EH (cell line): ENCODE results near the gene RXFP3.
"Not testable (repeated sequence)": the region's sequence is repeated elsewhere in the genome, so short reads cannot be mapped to it uniquely, and the experiment has no call there.

ENCODE experiments used
- DNase-seq: peaks from one replicate; pipeline ENCODE4 v3.0.0-alpha.2; 2015; ENCODE audit warnings: low read depth

Gene RXFP3

DNA sequence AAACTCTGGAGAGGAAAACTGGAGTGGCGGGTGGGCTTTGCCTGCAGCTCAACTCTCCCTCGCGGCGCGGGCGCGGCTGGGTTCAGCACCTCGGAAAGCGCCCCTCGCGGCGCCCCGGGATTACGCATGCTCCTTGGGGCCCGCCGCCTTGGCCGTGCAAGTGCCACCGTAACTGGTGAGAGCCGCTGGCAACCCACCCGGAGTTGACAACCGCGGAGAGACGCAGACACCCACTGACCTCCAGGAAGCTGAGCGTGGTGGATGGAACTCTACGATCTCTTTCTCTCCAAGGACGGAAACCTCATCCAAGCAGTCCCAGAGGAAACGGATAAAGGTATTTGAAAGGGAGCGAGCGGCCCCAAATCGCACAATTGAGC is 194 bp upstream of the RXFP3 start:
- peak; percentile 61 for DNase-seq

- no peak for DNase-seq
These were observed 976 bp downstream of the RXFP3 start for GRCh38 chr5:33937017-33937706.

- DNase-seq: no peak
These were observed 1.7 kb downstream of the RXFP3 start for GRCh38 chr5:33937707-33938506.

DNA sequence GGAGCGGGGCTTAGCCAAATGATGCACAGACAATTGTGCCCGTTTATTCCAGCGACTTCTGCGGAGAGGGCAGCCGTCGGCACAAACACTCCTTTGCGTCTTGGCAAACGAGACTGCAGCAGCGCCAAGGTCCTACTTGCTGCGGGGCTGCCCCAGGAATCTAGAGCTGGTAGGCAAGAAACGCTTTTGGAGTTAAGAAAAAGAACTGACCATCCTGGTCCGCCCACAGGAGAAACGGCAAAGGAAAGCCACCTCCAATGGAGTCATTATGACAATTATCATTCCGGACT is 2.3 kb downstream of the RXFP3 start:
- DNase-seq: no peak

DNA sequence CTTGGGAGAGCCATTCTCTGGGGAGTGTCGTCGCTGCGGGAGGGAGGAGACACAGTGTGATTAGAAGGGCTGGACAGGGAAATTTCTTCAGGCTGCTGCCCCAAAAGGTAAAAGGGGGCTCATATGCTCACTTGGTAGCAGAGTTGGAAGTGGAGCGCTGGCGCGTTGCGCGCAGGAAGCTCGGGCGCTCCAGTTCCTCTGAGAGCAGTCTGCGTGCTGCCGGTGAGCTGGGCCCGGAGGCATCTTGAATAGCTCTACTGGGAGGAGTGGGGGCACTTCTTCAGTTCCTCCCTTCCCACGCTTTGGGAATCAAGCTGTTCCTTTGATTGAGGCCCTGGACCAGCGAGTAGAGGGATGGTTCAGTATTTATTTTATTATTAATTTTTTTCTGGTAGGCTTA is 2.7 kb downstream of the RXFP3 start:
- no peak for DNase-seq

- peak; percentile 12 for DNase-seq
These were observed 3.5 kb downstream of the RXFP3 start for GRCh38 chr5:33939556-33940262.

GRCh38 chr5:33941090-33941489 is 4.9 kb downstream of the RXFP3 start:
- DNase-seq: no peak

DNA sequence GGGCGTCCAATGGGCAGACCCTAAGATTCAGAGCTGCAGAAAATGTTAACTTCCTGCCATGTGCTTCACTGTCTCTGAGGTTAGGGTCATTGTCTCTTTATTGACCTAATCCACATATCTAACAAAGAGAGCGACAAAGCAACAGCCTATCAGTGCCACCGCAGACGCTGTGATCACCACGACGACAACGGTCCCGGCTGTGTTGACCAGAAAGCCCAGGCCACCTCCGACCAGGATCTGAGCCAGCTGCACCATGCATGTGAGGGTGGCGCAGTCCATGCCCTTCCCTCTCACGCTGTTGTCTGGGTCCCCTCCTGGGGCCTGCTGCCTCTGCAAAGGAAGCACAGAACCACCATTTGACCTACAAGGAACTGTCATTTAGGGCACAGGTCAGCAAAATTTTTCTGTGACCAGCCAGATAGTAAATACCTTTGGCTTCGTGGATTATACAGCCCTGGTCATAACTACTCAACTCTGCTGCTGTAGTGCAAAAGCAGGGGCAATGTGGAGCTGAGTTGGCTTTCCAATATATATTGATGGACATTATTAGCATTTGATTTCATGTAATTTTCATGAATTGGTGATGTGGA is 8.5 kb downstream of the RXFP3 start:
- no peak for DNase-seq

DNA sequence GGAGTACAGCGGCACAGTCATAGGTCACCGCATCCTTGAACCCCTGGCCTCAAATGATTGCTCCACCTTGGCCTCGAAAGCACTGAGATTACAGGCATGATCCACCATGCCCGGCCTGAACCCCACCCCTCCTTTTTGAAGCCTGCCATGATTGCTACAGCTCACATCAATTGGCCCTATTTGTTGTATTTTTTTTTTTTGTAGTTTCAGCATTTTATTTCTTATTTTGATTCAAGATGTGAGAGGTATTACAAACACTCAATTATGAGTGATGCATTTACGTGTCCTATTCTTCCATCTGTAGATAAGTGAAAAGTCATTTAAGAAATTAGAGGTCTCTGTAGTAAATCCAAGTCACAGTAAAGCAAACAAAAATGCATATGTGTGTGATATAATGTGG is 16.0 kb downstream of the RXFP3 start:
- not testable (repeated sequence) for DNase-seq

DNA sequence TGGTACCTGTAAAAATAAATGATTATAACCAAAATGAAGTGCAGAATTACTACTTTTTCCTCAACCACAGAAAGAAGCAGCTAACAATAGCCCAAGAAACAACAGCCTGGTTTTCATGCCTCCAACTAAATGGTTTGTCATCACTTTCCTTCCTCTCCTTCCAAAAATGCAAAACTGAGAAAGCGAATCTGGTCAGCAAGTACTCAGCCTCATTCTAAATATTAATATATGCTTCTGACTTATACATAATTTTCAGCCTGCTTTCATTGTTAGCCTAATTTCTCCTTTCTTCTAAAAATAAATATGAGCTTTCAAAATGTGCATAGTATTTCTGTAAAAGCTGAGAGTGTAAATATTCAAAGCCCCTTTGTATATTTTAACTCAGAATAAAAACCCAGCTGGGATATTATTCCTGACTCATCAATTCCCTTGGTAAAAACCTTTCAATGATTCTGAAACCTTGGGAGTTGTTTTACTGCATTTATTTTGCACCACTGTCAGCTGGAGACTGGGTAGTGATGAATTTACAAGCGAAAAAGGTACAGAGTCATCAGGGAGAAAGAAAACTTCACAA is 21.5 kb downstream of the RXFP3 start:
- no peak for DNase-seq

DNA sequence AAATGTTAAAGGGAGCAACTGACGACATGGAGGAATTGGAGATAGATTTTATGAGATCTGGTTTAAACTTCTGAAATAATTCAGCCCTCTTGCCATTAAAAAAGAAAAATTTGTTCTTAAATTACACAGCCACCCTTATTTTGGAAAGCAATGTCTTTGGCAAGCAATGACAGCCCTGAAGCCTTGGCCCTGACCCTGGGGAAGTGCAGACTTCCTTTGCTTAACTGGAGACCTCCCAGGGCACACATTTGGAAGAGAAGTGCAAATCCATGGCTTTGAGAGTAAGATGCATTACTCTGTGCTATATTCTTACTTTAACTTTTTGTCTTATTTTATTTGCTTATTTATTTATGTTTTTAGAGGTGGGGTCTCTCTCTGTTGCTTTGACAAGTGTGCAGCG is 22.0 kb downstream of the RXFP3 start:
- DNase-seq: no peak

- peak; percentile 36 for DNase-seq
These were observed 28.0 kb downstream of the RXFP3 start for GRCh38 chr5:33964132-33964700.

DNA sequence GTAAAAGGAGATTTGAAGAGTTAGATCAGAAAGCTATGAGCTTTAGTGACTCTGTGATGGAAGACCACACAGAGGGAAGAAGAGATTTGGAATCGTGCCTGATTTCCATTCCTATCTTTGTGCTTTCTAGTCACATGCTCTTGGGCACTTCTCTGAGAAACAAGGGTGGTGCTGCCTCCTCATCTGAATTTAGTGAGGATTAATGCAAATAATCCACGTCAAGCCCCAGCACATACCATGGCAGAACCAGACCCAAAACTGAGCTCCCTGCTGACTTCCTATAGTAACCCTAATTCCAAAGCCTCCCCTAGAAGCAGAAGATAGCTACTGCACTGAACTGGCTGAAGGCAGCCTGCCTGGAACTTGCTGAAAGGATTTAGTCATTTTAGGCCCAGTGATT is 30.6 kb downstream of the RXFP3 start:
- DNase-seq: peak; percentile 3

- DNase-seq: no peak
These were observed 32.2 kb downstream of the RXFP3 start for GRCh38 chr5:33968211-33969005.

DNA sequence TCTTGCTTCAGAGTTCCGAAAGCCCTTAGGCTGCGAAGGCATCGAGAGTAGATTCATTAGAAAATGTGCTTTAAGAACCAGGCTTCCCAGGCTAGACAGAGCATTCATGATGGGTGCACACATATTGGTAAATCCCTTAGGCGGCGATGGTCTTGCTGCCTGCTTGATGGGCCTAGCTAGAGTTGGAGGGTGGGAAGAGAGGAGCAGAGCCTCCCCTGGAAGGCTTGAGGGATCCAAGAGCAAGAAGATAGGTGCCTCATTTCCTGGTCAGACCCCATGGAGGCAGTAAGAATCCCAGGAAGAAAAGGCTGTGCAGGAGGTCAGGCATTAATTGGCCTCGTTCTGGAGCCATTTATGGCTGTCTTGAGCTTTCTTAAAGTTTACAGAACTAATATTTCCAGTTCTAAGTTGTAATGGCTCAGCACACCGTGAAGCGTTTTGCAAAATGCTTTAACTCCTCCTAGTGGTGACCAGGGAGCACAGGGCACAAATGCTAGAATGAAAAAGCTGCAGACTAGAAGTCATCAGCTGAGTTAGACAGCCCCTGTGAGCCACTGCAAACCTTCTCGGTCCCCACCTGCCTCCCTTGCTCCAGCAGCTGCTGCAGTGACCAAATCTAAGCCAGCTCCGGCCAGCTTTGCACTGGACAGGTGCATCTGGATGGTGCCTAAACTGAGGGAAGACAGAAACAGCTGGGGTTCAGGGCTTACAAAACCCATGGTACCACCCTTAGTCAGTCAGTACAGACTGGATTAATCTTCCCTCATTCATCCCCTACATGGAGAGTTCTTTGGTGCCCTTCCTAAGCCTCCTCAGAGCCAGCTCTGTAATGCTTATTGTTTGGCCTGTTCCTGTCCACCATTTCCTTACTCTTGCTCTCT is 33.6 kb downstream of the RXFP3 start:
- peak; percentile 67 for DNase-seq

DNA sequence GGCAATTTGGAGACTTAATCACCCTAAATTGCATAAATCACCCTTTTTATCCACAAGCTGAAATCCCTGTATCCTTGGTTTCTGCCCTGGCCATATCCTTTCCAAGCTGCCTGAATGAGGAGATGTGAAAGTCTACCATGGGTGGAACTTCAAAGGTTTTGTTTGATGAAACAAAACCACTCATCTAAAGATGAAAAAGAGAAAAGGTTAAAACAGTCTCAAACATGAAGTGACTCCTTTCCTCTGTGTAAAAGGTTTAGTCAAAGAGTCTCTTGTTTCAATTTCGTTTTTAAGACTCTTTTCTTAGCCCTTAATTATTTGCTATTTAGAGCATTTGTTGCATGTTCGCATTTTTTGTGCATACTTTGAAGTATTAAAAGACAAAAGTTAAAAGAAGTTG is 37.1 kb downstream of the RXFP3 start:
- DNase-seq: no peak

DNA sequence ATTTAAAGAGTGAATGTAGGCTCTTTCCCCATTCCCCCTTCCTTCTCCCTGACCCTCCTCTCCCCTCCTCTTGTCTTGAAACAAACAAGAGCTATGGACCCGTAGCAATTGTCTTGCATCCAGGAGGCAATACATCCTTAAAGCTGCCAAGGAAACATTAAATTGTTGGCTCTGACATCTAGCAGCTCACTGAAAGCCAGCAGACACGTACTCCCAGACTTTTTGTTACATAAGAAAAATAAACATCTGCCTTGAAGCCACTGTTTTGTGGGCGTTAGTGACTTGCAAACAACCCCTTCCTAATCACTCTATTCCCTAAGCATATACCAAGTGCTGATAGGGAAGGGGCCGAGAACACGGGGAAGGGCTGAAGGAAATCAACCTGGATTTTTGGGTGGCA is 39.7 kb downstream of the RXFP3 start:
- peak; percentile 39 for DNase-seq

DNA sequence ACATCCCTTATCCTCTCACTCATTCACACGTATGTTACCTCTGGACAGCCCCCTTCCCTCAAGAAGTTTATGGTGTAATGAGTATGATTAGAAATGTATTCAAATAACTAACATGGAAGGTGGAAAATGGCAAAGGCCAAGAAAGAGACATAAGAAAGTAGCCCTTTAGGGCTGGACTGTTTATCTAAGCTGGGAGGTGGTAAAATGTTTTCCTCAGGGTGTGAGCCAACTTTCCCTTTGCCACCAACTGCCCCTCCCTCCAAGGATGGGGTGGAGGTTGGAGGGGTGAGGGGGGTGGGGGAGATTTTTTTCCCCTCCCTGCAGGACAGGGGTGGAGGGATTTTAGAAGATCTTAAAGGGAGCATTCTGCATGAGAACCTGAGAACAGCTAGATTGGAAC is 40.1 kb downstream of the RXFP3 start:
- DNase-seq: no peak

DNA sequence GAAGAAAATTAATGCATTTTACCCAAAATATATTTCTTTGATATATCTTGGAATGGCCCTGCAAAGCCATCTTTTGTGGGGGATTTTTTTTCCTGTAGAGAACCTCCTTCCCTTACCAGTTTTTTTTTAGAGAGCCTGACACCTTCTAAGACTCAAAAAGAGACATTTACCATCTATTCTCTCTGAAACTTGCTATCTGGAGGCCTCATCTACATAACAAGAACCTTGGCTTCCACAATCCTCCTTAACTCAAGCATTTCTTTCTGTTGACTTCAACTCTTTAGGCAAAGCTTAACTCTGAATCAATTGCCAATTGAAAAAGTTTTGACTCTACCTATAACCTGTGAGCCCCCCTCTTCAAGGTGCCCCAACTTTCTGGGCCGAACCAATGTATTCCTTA is 42.1 kb downstream of the RXFP3 start:
- no peak for DNase-seq

DNA sequence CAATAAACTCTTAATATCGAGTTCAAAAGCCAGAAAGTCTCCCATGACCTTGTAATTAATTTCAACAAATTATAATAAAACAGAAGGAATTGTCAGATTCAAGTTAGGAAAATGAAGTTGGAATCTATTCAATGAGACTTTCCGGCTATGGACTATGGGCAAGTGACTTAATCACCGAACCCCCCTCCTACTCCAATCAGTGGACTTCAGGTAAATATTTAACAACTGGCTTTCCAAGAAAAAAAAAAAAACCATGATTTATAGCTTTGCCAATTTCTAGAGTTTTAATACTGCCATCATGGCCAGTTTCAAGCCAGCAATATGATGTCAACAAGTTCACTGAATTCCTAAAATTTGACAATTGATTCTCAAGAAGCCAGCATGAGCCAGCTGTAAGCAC is 43.8 kb downstream of the RXFP3 start:
- DNase-seq: no peak
